Gastroesophageal sphincter (tissue), 3 donors: ENCODE results near the gene BRK1.
"Not testable (repeated sequence)": the region's sequence is repeated elsewhere in the genome, so short reads cannot be mapped to it uniquely, and the experiment has no call there.

Experiments
- CTCF ChIP-seq, 4 experiments: fragments of 200-600 bp in 2 of 4; fragments of 450-650 bp in 2 of 4; sonication (generic) in 1 of 4; IDR thresholded peaks; one replicate each; pipeline ENCODE4 v1.5.1; 2017 to 2019; ENCODE audit warnings: antibody characterized with exemption in 4 of 4, mild to moderate bottlenecking in 2 of 4, moderate library complexity in 2 of 4
- EP300 ChIP-seq: sonication (generic); formaldehyde crosslinking; IDR thresholded peaks from one replicate; pipeline ENCODE4 v1.6.1; 2017; ENCODE audit warnings: antibody characterized with exemption, mild to moderate bottlenecking
- POLR2A ChIP-seq, 2 donors: fragments of 450-650 bp; IDR thresholded peaks; one replicate each; pipeline ENCODE4 v1.6.1; 2017; ENCODE audit warnings: antibody characterized with exemption in 2 of 2, mild to moderate bottlenecking in 2 of 2, moderate library complexity in 1 of 2
- POLR2AphosphoS5 ChIP-seq: sonication (generic); formaldehyde crosslinking; IDR thresholded peaks from one replicate; pipeline ENCODE4 v1.6.1; 2017; ENCODE audit warnings: antibody characterized with exemption

- TF ChIP-seq POLR2A (IDR thresholded peaks at IDR 0.05); CTCF (IDR thresholded peaks at IDR 0.05); EP300; POLR2AphosphoS5: not testable (repeated sequence)
Measured at GRCh38 chr3:10070077-10070476, 45.4 kb upstream of the BRK1 start.
